Stimulated activated naive CD8-positive, alpha-beta T cell treated with anti-CD3 and anti-CD28 coated beads, Interleukin-15, Interleukin-2, amounts not matched to agents 100 ng/mL and 50 ng/mL, for 24 hours (primary cell): ENCODE results near the gene MEIS1.
"Not testable (repeated sequence)": the region's sequence is repeated elsewhere in the genome, so short reads cannot be mapped to it uniquely, and the experiment has no call there.

Experiments used
- H3K27ac Mint-ChIP-seq: one replicate; pipeline ENCODE4 v1.8.0; 2021; ENCODE audit warnings: mild to moderate bottlenecking, mixed read lengths
- H3K27me3 Mint-ChIP-seq: one replicate; pipeline ENCODE4 v1.8.0; 2021; ENCODE audit warnings: mixed read lengths
- H3K36me3 Mint-ChIP-seq: one replicate; pipeline ENCODE4 v1.8.0; 2021; ENCODE audit warnings: low read depth, mixed read lengths
- H3K4me1 Mint-ChIP-seq: one replicate; pipeline ENCODE4 v1.8.0; 2021; ENCODE audit warnings: low read depth, mixed read lengths
- H3K4me3 Mint-ChIP-seq: one replicate; pipeline ENCODE4 v1.8.0; 2021; ENCODE audit warnings: mild to moderate bottlenecking, mixed read lengths
- H3K9me3 Mint-ChIP-seq: one replicate; pipeline ENCODE4 v1.8.0; 2021; ENCODE audit warnings: mixed read lengths

MEIS1 gene

GRCh38 chr2:66434679-66435548 is at the start of gene MEIS1:
TSS of gene MEIS1 (plus strand) at chr2:66435125. CDS start at chr2:66435857, 732 bp downstream.
- peak within 1 kb of the TSS; percentile 83 for H3K4me3 Mint-ChIP-seq
- H3K4me1 Mint-ChIP-seq: peaks cover 39% of the 10 kb centered on the region
- no peaks in the 10 kb centered on the region for H3K36me3 Mint-ChIP-seq
- peaks cover 92% of the 10 kb centered on the region for H3K27me3 Mint-ChIP-seq
- H3K9me3 Mint-ChIP-seq: no peaks in the 10 kb centered on the region
- H3K27ac Mint-ChIP-seq: peak within 1 kb of the TSS; percentile 28

- no peak overlapping the region for H3K27ac Mint-ChIP-seq
Measured at GRCh38 chr2:66387016-66387753, 47.7 kb upstream of the MEIS1 start.

DNA sequence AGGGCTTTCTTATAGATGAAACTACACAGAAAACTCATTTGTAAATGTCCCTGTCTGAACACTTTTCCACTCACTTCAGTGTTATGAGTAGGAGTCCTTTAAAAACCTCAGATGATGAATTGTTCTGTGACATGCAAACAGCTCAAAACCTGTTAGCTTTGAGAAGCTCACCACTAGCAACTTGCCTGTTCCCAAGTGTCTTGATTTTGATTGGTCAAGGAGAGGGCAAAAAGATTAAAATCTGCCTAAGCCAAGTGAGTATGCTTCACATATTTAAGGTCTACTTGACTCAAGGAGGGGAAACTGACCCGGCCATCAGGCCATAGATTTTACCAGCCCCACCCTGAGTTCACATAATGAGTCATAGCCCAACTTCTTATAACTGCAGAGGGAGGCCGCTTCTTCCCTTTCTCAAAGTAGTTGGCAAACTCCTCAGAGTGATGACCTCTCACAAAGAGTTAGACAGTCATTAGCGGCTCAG is 45.2 kb upstream of the MEIS1 start:
- H3K27ac Mint-ChIP-seq: no peak overlapping the region

More at GRCh38 chr2:66387016-66387753, 47.7 kb upstream of the MEIS1 start:
- Mint-ChIP-seq H3K4me1 (no peaks in the 10 kb centered on the region), H3K9me3 (no peaks in the 10 kb centered on the region), H3K27me3 (no peaks in the 10 kb centered on the region), H3K4me3 (no peak overlapping the region), H3K36me3 (no peaks in the 10 kb centered on the region)

GRCh38 chr2:66390152-66390551 is 44.8 kb upstream of the MEIS1 start:
- H3K36me3 Mint-ChIP-seq: no peaks in the 10 kb centered on the region
- H3K27ac Mint-ChIP-seq: no peak overlapping the region
- no peaks in the 10 kb centered on the region for H3K4me1 Mint-ChIP-seq
- no peaks in the 10 kb centered on the region for H3K27me3 Mint-ChIP-seq
- no peak overlapping the region for H3K4me3 Mint-ChIP-seq
- H3K9me3 Mint-ChIP-seq: no peaks in the 10 kb centered on the region

More for the DNA sequence above, 45.2 kb upstream of the MEIS1 start:
- Mint-ChIP-seq H3K36me3 (no peaks in the 10 kb centered on the region), H3K4me3 (no peak overlapping the region), H3K9me3 (no peaks in the 10 kb centered on the region), H3K4me1 (no peaks in the 10 kb centered on the region), H3K27me3 (no peaks in the 10 kb centered on the region)

DNA sequence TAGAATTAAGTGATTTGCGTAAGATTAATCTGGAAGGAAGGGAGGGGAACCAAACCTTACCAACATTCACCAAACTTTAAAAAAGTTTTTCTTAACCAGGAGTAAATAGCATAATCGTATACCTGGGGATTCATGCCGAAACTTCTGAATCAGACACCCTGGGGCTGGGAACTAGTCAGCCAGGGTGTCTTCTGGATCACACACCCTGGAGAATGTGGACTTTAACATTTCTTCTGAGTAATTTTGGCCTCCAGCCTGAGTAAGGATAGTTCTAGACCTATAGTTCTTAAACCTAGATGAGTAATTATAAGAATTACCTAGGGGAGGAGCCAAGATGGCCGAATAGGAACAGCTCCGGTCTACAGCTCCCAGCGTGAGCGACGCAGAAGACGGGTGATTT is 44.1 kb upstream of the MEIS1 start:
- Mint-ChIP-seq H3K9me3 (no peaks in the 10 kb centered on the region), H3K36me3 (no peaks in the 10 kb centered on the region), H3K4me1 (no peaks in the 10 kb centered on the region), H3K4me3 (no peak overlapping the region), H3K27ac (no peak overlapping the region), H3K27me3 (no peaks in the 10 kb centered on the region)

- H3K4me1 Mint-ChIP-seq, H3K36me3 Mint-ChIP-seq, H3K27ac Mint-ChIP-seq, H3K9me3 Mint-ChIP-seq, H3K27me3 Mint-ChIP-seq, H3K4me3 Mint-ChIP-seq: not testable (repeated sequence)
Measured at GRCh38 chr2:66391240-66391639, 43.7 kb upstream of the MEIS1 start.

- no peak overlapping the region for H3K27ac Mint-ChIP-seq
- H3K4me3 Mint-ChIP-seq: no peak overlapping the region
- H3K4me1 Mint-ChIP-seq: no peaks in the 10 kb centered on the region
- no peaks in the 10 kb centered on the region for H3K36me3 Mint-ChIP-seq
- peaks cover 8% of the 10 kb centered on the region for H3K9me3 Mint-ChIP-seq
- no peaks in the 10 kb centered on the region for H3K27me3 Mint-ChIP-seq
Measured at GRCh38 chr2:66405473-66405872, 29.5 kb upstream of the MEIS1 start.

DNA sequence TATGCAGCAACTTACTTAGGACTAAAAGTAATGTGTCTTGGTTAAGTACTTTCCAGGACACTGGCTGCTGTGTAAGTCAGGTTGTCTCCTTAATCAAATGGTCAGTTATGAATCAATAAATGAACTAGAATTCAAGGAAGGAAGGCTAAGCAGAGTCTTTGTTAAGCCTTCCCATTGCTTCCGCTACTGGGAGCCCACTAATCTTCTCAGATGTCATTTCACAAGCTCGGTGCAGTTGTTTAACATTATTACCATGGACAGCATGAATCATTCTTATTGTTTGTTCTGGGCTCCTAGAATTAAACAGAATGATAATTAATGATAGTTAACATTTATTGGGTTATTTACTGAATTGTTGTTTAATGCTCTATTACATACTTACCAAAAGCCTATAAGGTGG is 26.0 kb upstream of the MEIS1 start:
- Mint-ChIP-seq H3K27me3 (no peaks in the 10 kb centered on the region), H3K4me3 (no peak overlapping the region)

DNA sequence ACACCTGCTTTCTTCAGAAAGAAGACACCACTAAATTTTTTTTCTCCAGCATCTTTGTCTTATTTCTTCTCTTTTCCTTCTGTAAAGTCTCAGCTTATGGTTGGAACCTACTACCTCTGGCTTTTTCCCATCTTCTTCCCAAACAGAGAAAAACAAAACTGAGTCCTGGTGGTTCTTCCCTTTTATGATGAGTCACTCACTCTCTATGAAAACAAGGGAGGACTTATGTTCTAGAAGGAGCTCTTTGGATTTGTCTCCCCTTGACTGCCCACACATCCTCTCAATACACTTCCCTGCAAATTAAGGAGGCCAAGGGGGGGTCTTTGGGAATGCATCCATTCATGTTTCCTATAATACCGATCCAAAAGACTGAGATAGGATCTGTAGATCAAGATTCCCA is 22.1 kb upstream of the MEIS1 start:
- Mint-ChIP-seq H3K36me3 (no peaks in the 10 kb centered on the region), H3K27me3 (no peaks in the 10 kb centered on the region), H3K4me1 (no peaks in the 10 kb centered on the region), H3K9me3 (no peaks in the 10 kb centered on the region), H3K4me3 (no peak overlapping the region), H3K27ac (no peak overlapping the region)

More for the DNA sequence above, 26.0 kb upstream of the MEIS1 start:
- H3K4me1 Mint-ChIP-seq: no peaks in the 10 kb centered on the region
- H3K9me3 Mint-ChIP-seq: peaks cover 4% of the 10 kb centered on the region
- no peaks in the 10 kb centered on the region for H3K36me3 Mint-ChIP-seq
- no peak overlapping the region for H3K27ac Mint-ChIP-seq

DNA sequence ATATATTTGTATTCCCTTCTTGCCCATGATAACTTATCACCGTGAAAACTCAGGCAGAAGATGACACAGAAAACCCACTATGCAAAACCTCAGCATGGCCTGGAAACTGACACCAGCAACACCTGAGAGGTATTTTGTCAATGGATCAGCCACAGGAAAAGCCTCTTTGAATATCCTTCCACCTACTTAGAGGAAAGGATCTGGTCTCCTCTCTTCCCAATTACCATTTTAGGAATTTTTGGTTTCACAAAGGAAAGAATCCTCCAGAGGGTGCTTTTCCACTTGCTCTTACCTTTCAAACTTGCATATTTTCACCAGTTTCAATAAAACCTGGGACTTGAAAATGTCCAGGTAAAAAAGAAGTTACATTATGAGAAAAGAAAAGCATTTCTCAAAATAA is 20.0 kb upstream of the MEIS1 start:
- no peak overlapping the region for H3K4me3 Mint-ChIP-seq
- no peaks in the 10 kb centered on the region for H3K27me3 Mint-ChIP-seq
- H3K36me3 Mint-ChIP-seq: no peaks in the 10 kb centered on the region
- no peak overlapping the region for H3K27ac Mint-ChIP-seq
- no peaks in the 10 kb centered on the region for H3K4me1 Mint-ChIP-seq
- H3K9me3 Mint-ChIP-seq: no peaks in the 10 kb centered on the region

GRCh38 chr2:66418381-66418780 is 16.5 kb upstream of the MEIS1 start:
- Mint-ChIP-seq H3K27ac (no peak overlapping the region), H3K9me3 (no peaks in the 10 kb centered on the region), H3K4me1 (no peaks in the 10 kb centered on the region), H3K27me3 (peaks cover 13% of the 10 kb centered on the region), H3K36me3 (no peaks in the 10 kb centered on the region), H3K4me3 (no peak overlapping the region)

DNA sequence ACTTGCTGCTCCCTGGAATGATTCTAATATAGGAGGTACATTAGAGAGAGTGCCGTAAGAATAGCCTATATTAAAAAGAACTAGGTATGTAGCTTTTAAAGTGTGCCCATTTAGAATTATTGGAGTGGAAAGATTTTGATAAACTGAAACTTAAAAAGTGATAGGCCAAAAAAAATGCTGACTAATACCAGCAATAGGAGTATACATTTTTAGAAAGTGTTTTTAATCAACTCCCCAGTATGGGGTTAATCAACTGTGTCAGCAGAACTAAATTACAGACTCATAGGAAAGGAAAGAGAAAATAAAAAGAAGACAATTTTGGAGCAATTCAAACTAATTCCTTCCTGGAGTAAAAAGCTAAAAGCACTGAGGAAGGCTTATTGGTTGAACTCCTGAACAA is 13.3 kb upstream of the MEIS1 start:
- Mint-ChIP-seq H3K27me3 (peaks cover 32% of the 10 kb centered on the region), H3K36me3 (no peaks in the 10 kb centered on the region), H3K4me3 (no peak overlapping the region), H3K9me3 (no peaks in the 10 kb centered on the region), H3K27ac (no peak overlapping the region), H3K4me1 (no peaks in the 10 kb centered on the region)

DNA sequence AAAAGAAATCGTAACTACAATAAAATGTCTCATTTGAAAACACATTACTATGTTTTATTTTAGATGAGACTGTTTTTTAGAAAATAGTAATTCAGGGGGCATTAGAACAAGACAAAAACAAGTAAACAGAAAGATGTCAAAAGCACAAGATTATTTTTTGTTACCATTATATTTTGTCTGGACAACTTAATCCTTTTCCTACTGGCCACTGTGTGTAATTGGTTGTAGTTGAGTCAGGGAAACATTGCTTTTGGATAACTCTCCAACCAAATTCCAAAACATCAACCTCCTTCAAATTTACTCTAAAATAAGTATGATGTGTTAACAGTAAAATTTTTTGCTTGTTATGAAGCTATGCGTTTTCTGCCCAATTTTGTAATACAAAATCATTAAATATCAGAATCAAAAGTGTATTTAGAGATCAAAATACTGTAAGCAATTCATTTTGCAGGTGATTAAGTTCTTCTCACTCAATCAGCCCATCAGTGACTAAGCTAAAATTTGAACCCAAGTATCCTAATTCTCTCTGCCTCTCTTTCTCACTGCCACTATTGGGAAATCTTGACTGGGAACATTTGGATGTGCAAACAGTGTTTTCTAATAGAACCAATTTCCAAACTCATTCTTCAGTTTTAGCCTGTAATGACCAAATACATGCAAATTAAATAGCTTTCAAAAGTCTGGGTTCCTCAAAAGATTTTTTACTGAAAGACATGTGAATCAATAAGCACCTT is 11.4 kb upstream of the MEIS1 start:
- no peak overlapping the region for H3K4me3 Mint-ChIP-seq
- H3K27ac Mint-ChIP-seq: no peak overlapping the region
- H3K9me3 Mint-ChIP-seq: no peaks in the 10 kb centered on the region
- H3K36me3 Mint-ChIP-seq: no peaks in the 10 kb centered on the region
- H3K4me1 Mint-ChIP-seq: no peaks in the 10 kb centered on the region
- H3K27me3 Mint-ChIP-seq: peaks cover 48% of the 10 kb centered on the region

GRCh38 chr2:66426244-66427111 is 8.4 kb upstream of the MEIS1 start:
- H3K27me3 Mint-ChIP-seq: peaks cover 68% of the 10 kb centered on the region
- no peaks in the 10 kb centered on the region for H3K4me1 Mint-ChIP-seq
- H3K4me3 Mint-ChIP-seq: no peak overlapping the region
- H3K27ac Mint-ChIP-seq: no peak overlapping the region
- no peaks in the 10 kb centered on the region for H3K9me3 Mint-ChIP-seq
- no peaks in the 10 kb centered on the region for H3K36me3 Mint-ChIP-seq
